NCI-H1092 treated with DMSO at 0.1 percent for 48 hours (cell line): Measurements from ENCODE around the gene HACD1.

ENCODE experiments used
- DNase-seq: peaks from one replicate; lab custom pipeline; 2025; lab: John Stamatoyannopoulos, UW

HACD1 gene

GRCh38 chr10:17617031-17617911 lies at the start of gene HACD1:
Gene HACD1 (minus strand): TSS chr10:17617374. CDS start chr10:17617339, 35 bp downstream.
- DNase-seq = peak; percentile 52

- DNase-seq = no peak
Measured at GRCh38 chr10:17665747-17666146, 48.6 kb upstream of the HACD1 start.

GRCh38 chr10:17663450-17663849 lies 46.3 kb upstream of the HACD1 start:
- no peak for DNase-seq

GRCh38 chr10:17662193-17663138 lies 45.3 kb upstream of the HACD1 start:
- no peak for DNase-seq

- DNase-seq = no peak
Measured at GRCh38 chr10:17661510-17661909, 44.3 kb upstream of the HACD1 start.

- no peak for DNase-seq
Measured at GRCh38 chr10:17660921-17661320, 43.7 kb upstream of the HACD1 start.

- DNase-seq = no peak
Measured at GRCh38 chr10:17659365-17659764, 42.2 kb upstream of the HACD1 start.

GRCh38 chr10:17657103-17657500 lies 39.9 kb upstream of the HACD1 start:
- no peak for DNase-seq

GRCh38 chr10:17655567-17656146 lies 38.5 kb upstream of the HACD1 start:
- DNase-seq = no peak

GRCh38 chr10:17655009-17655408 lies 37.8 kb upstream of the HACD1 start:
- DNase-seq = no peak

- no peak for DNase-seq
Measured at GRCh38 chr10:17652585-17652984, 35.4 kb upstream of the HACD1 start.

- DNase-seq = no peak
Measured at GRCh38 chr10:17651896-17652295, 34.7 kb upstream of the HACD1 start.

- DNase-seq = no peak
Measured at GRCh38 chr10:17650416-17650815, 33.2 kb upstream of the HACD1 start.

- DNase-seq = no peak
Measured at GRCh38 chr10:17649836-17650235, 32.7 kb upstream of the HACD1 start.

GRCh38 chr10:17649052-17649451 lies 31.9 kb upstream of the HACD1 start:
- DNase-seq = no peak

GRCh38 chr10:17648243-17649035 lies 31.3 kb upstream of the HACD1 start:
- DNase-seq = no peak

- DNase-seq = no peak
Measured at GRCh38 chr10:17647326-17647725, 30.2 kb upstream of the HACD1 start.

GRCh38 chr10:17645621-17646345 lies 28.6 kb upstream of the HACD1 start:
- DNase-seq = no peak

GRCh38 chr10:17644485-17644943 lies 27.3 kb upstream of the HACD1 start:
- peak; percentile 32 for DNase-seq

- peak; percentile 87 for DNase-seq
Measured at GRCh38 chr10:17643755-17644484, 26.7 kb upstream of the HACD1 start, which contains the start of gene STAM. Gene STAM (plus strand): TSS chr10:17644151. CDS start chr10:17644340, 189 bp downstream.
